ENCODE results near the gene GPR17.

GPR17 gene, protein sequence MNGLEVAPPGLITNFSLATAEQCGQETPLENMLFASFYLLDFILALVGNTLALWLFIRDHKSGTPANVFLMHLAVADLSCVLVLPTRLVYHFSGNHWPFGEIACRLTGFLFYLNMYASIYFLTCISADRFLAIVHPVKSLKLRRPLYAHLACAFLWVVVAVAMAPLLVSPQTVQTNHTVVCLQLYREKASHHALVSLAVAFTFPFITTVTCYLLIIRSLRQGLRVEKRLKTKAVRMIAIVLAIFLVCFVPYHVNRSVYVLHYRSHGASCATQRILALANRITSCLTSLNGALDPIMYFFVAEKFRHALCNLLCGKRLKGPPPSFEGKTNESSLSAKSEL

DNA sequence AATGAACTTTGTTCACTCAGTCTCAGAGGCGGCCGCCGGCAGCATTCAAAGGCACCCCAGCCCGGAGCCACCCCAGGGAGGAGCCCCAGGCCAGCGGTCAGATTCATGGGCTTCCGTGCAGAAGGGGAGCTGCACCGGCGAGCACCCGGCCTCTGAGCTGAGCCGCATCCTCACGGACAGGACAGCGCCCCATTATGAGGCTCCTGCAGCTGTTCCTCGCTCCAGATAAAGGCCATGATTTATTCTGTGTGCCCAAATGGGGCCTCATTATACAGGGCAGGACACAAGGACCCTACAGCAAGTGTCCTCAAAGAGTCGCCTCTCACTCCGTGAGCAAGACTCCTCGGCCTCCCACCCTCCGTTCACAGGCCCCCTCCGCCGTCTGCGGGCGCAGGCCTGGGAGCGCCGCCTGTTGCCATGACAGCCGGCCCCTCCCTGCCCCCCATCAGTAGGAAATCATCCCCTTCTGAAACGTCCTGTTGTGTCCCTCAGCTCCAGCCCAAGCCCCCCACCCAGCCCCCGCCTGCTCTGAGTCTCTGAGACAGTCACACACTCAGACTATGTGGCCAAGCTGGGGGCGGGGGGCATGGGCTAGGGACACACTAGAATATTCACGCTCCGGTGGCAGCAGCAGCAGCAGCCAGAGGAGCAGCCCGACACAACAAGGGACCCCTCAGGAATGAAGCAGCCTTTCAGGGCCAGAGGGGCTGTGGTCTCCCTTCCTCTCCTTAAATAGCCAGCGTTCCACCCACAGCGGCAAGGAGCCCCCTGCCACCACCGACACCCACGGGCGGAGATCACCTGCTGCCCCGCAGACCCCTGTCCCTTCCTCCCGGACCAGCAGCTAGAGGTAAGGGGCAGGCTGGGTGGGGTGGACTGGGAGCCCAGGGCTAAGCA is at the start of gene GPR17:
GPR17 (plus strand) TSS at position 759 of the 897 bp plus-strand sequence. CDS start 4,583 bp downstream, outside the sequence.
- no peak for DNase-seq

DNA sequence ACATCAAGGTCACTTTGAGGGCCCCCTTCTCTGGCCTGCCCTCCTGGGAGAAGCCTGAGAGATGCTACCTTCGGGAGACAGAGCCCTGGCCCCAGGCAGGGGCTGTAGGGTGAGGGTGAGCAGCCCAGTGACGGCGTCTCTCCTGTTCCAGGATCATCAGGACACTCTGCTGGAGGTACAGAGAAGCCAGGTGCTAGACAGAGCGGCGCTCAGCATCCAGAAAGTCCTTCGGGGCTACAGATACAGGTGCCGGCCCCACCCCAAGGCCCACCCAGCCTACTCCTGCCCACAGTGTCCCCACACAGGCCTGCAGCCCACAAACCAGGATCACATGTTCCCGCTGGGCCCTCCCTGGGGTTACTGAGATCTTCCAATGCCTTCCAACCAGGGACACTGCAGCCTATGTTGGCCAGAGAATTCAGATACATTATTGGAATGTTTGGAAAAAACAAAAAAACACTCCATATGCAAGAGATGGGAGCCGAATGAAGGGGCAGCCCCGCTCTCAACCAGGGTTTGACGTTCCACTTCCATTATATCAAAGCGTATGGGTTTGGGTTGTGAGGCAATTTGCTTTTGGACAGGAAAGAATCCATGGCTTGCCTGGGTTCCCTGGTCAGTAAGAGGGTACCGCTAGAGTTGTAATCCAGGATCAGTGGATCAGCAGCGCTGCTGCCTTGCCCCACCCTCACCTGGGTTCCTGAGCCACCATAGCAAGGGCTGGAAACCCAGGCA is 49.5 kb upstream of the GPR17 start:
- DNase-seq, result no peak

DNA sequence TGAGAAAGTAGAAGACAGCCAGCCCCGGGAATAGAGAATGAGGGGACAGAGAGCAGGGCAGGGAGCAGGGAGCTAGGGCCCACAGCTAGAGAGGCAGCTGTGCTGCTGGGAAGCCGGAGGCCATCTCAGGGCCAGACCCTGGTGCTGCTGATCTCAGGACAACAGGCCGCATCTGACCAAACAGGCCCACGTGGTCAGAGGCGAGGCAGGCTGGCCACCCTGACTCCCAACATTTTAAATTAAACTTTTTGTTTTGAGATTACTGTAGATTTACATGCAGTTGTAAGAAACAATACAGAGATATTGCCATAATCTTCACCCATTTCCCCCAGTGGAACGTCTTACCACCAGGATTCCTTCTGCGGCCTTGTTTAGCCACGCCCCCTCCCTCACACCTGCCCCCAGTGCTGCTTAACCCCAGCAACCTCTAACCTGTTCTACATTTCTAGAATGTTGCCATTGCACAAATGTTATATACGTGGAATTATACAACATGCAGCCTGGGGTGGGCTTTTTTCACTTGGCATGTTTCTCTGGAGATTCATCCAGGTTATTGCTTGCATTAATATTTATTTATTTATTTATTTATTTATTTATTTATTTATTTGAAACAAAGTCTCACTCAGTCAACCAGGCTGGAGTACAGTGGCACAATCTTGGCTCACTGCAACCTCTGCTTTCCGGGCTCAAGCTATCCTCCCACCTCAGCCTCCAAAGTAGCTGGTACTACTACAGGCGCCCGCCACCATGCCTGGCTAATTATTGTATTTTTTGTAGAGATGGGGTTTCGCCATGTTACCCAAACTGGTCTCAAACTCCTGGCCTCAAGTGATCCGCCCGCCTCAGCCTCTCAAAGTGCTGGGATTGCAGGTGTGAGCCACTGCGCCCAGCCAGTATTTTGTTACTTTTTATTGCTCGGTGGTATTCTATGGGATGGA is 48.6 kb upstream of the GPR17 start:
- no peak for DNase-seq

DNA sequence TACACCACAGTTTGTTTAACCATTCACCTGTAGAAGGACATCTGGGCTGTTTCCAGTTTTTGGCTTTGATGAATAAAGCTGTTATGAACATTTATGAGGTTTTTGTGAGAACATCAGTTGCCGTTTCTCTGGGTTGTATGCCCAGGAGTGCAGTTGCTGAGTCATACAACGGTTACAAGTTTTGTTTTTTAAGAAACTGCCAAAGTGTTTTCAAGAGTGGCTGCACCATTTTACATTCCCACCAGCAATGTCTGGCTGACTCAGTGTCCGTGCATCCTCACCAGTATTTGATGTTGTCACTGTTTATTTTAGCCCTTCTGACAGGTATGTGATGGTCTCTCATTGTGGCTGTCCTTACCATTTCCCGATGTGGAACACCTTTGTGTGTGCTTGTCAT is 48.0 kb upstream of the GPR17 start:
- no peak for DNase-seq

DNA sequence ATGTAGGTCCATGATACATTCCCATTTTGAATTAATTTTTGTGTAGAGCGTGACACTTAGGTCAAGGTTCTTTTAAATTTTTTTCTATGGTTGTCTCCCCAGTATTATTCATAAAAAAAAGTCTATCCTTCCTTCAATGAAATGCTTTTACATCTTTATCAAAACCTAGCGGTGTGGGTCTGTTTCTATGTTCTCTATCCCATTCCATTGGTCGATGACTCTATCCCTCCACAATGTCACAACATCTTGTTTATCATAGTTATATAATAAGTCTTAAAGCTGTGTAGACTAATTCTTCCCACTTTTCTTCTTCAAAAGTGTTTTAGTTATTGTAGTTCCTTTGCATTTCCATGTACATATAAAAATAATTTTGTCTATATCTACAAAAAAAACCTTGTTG is 47.2 kb upstream of the GPR17 start:
- no peak for DNase-seq

DNA sequence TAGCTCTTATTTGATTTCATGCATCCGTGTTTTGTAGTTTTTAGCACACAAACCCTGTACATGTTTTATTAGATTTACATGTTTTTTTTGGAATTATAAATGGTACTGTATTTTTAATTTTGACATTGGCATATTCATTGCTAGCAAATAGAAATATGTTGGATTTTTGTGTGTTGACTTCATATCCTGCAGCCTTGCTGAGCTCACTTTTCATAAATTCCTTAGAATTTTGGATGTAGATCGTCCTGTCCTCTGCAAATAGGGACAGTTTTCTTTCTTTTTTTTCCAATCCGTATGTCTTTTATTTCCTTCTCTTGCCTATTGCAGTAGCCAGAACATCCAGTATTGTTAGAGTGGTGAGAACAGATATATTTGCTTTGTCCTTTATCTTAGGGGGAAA is 46.7 kb upstream of the GPR17 start:
- no peak for DNase-seq

DNA sequence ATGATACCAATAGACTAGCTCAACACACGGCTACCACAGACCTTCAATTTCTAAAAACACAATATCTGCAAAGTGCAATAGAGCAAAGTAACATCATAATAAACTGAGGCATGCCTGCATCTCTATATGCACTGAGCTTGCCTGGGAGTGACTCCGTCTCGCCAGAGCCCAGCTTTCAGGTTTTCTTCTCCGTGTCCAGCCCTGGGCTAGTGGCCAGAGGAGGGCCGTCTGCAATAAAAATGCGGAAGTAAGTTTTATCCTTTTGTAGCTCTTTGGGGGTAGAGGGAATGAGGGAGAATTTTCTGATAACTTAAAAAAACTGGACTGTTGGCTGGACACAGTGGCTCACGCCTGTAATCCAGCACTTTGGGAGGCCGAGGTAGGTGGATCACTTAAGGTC is 41.0 kb upstream of the GPR17 start:
- DNase-seq, result no peak

DNA sequence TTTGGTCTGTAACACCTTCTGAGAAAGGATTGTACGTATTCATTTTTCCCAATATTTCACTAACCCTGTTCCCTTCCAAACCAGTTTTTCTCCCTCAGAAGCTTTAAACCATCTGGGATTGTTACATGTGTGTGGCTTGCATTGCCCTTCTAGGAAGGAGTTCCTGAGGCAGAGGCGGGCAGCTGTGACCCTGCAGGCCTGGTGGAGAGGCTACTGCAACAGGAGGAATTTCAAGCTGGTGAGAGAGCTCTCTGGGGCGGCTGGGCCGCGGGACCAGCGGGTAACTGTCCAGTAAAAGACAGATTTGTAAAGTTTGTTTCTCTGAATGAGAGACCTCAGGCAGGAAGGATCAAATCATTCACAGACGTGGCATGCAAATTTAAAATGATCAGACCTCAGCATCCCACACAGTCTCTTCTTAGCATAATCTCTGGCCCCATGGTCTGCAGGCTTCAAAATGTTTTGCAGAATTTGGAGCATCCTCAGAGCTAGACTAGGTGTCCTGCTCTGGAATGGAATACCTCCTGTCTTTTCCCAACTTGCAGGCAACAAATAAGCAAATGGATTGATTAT is 40.2 kb upstream of the GPR17 start:
- DNase-seq, result no peak

DNA sequence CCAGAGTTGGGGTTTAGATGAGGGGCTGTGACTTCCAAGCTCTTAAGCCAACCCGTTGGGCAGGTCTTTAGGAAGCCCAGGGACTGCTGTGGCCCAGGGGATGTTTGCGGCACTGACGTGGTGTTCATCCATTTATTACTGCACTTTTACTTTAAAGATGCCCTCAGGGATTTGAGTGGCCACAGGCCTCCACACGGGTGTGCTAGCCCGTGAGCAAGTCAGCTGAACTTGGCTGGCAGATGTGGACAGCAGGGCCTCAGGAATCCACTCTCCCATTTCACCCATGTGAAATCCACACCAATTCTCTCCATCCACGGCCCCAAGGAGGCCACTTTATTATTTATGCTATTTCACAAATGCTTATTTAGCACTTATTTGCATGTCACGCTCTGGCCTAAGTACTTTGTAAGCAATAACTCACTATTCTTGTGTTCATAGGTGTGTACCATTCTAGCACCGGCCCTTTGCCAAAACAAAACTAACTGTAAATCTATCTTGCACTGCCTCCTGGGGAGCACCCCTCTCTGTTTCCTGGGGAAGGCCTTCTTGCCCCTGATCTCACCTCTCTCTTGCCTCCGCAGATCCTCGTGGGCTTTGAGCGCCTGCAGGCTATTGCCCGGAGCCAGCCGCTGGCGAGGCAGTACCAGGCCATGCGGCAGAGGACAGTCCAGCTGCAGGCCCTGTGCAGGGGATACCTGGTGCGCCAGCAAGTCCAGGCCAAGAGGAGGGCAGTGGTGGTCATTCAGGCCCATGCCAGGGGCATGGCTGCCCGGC is 39.1 kb upstream of the GPR17 start:
- no peak for DNase-seq

DNA sequence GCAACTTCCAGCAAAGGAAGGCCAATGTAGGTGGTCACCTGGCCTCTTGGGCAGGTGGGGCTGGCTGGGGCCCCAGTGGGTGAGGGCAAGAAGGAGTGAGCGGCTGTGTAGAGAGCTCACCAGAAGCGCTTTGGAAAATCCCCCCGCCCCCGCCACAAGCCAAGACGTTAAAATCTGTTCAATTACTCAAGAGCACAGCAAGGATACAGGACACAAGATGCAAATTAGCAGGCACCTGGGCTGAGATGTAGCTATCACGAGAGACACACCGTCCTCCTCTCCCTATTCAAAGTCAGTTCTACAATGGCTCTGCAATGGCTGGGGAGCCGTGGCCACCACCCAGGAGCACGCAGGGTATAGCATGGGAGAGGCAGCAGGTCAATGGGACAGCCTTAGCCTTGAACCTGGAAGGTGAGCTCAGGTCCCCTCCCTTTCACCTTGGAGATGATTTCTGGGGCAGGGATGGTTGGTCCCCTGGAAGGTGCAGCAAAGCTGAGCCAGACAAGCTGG is 38.5 kb upstream of the GPR17 start:
- no peak for DNase-seq

DNA sequence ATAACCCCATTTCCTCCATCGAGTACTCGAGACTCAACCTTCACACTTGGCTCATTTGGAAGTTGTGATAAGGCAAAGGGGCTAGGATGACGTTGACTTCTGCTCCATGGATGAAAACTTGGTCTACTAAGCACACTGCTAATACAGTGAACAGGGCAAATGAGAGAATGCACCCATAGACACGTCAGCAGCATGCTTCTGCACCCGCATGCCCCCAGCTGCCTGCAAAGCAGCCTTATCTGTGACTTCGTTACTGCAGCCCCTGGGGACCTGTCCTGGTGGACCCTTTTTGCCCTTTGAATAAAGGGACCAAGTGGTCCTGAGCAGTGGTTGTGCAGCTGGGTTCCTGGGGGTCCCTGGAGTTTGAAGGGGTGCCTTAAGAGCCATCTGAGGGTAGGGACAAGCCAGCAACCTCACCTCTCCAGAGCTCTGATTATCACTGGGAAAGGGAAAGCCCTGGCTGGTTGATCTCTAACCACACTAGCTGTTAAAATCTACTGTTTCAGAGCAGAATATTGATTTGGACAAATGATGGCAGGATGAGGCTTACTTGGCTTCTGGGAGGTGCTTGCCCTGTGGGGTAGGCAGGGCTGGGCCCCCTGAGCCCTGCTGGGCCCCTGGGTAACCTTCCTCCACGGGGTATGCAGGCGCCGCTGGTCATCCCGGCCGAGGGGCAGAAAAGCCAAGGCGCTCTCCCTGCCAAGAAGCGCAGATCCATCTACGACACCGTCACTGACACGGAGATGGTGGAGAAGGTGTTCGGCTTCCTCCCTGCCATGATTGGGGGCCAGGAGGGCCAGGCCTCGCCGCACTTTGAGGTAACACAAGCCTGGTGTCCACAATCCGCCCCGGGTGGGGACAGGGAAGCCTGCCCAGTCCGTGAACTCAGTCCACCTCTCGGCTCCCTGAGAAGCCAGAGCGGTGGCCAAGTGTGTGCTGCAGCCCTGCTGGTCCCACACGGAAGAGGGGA is 37.6 kb upstream of the GPR17 start:
- no peak for DNase-seq

DNA sequence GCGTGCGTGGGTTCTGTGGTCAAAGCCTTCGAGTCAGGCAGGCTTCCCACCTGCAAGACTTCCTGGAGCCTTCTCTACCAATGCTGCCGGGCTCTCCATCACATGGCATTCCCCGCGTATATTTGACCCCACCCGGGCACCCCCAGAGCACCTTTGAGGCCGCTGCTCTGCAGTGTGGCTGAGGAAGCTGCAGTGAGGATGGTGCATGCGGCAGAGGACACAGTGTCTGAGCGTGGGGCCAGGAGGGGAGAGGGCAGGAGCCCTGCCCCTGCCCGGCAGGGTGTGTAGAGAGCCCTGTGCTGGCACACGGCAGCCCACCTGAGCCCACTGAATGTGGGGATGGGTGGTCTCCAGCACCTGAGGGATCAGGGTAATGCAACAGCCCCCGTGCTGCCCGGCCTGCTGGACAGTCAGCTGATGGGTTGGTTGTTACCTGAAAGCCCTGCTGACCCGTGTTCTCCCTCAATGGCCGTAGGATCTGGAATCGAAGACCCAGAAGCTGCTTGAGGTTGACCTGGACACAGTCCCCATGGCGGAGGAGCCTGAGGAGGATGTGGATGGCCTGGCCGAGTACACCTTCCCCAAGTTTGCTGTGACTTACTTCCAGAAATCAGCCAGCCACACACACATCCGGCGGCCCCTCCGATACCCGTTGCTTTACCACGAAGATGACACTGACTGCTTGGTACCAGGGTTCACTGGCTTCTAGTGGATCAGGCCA is 36.8 kb upstream of the GPR17 start:
- DNase-seq, result no peak

DNA sequence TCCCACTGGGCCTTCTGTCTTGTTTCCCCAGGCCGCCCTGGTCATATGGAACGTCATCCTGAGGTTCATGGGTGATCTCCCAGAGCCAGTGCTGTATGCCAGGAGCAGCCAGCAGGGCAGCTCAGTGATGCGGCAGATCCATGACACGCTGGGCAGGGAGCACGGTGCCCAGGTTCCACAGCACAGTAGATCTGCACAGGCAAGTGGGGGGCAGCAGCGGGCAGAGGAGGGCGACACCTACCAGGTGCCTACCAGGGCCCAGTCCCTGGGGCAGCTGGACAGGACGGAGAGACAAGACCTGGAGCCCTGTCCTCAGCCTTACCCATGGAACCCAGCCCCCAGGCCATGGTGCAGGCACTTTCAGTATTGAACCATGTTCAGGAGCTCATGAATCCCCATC is 36.1 kb upstream of the GPR17 start:
- DNase-seq, result no peak

DNA sequence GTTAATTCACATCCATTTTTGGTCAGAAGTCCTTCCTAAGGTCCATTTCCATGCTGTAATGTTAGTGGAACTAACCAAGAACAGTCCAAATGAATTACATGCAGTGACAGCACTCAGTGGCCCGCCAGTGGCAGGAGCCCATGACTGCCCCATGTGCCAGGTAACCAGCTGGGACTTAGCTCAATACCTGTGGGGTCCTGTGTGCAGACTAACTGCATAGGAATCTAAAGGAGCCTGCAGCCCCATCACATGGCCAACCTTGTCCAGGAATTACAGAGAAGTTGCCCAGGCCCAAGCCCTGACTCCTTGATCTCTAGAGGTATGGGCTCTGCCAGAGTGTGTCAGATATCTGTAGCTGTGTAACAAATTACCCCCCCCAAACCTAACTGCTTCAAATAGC is 35.4 kb upstream of the GPR17 start:
- no peak for DNase-seq

DNA sequence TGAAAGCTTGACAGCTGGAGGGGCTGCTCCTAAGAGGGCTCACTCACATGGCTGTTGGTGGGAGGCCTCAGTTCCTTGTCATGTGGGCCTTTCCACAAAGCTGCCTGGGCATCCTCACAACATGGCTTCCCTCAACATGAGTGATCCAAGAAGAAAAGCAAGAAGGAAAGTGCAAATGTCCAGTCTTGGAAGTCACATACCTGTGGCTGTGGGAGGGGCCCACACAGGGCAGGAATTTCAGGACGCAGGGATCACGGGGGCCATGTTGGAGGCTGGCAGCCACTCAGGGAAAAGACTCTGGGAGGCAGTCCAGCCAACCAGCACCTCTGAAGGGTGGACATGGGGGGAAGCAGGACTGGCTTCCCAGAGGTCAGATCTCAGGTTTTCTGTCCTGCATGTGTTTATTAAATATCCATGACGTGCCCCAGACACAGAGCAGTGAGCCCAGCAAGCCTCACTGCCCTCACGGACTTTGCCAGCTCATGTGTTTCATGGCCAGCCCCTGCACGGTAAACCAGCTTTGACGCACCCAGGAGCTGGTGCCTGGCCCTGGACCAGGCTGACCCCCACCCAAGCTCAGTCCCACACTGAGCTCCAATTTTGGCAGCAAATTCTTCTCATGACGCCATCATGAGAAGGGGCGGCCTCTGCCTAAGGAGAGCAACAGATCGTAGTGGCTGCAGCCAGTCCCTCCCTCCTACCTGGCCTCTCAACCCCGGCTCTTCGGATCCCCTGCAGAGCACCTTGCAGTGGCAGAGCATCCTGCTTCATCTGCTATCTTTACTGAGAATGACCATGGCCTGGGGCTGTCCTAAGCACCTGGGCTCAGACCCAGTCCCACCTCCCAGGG is 34.7 kb upstream of the GPR17 start:
- no peak for DNase-seq

DNA sequence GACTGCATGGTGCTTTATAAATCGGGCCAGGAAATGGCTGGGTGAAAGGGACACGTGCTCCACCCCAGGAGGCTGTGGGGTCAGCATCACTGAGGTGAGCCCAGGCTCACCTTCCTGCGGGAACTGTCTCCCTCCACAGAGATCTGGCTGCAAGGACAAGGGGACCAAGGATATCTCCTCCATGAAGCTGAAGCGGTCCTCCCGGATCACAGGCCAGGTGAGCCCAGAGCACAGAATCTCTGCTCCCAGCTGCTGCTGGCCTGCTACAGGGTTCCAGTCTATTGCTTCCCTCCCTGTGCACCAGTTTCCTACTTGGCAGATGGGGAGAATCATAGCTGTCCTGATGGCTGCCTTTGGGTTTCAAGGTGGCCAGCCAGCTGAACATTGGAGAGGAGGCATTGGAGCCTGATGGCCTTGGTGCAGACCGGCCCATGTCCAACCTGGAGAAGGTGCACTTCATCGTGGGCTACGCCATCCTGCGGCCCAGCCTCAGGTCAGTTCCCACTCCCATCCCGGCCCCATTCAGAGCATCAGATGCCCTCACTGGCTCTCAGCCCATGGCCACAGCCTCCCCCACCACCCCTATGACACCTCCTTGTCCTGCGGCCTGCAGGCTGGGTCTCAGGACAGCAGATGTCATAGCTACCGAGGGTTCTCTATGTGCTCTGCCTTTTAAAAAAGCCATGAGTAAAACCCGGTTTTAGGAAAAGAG is 33.7 kb upstream of the GPR17 start:
- no peak for DNase-seq

DNA sequence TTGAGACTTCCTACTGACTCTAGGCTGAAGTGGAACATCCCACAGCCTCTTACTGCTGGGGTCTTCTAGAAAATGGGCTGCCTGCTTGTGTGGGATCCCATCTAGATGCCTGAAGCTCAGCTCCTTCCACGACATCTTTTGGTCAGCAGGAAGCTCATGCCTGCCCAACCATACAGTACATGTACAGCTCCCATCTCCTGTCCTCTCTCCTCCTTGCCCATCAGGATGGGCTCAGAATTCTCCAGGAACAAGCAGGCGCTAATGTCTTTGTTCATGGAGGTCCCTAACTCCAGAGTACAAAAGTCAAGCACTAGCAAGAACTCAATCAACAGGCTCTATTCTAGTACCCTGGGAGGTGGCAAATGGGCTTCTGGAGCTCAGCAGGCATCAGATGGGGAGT is 31.7 kb upstream of the GPR17 start:
- DNase-seq, result no peak
